HepG2 (cell line): ENCODE results near the gene ARF6. TPM values are rescaled to one million over a fixed set of nuclear protein-coding genes. Genes with fewer than 3 reads are reported as not detected.
"Not testable (repeated sequence)": the region's sequence is repeated elsewhere in the genome, so short reads cannot be mapped to it uniquely, and the experiment has no call there.

Source experiments
- ATAC-seq: fragments of 200-7000 bp; cut with Tn5 transposase; 3 replicates; pipeline ENCODE4 v1.9.1; 2020; ENCODE audit warnings: mild to moderate bottlenecking, moderate library complexity
- BruUV-seq: library from RNA; stranded (reverse); fragments of 400-500 nt; replicated peaks from 2 replicates; lab custom pipeline; 2021; lab: Mats Ljungman, UMichigan
- CTCF ChIA-PET: fragments of 300-600 bp; formaldehyde crosslinking; extraction: SDS; loops from one replicate; lab custom pipeline; 2021; ENCODE audit warnings: low total read pairs, inconsistent platforms, low intra/inter-chr PET ratio; lab: Yijun Ruan, JAX
- POLR2A ChIA-PET: fragments of 350-600 bp; sonication (Branson Sonifier 250); formaldehyde crosslinking; loops from one replicate; lab custom pipeline; 2020; ENCODE audit warnings: antibody characterized with exemption, inconsistent platforms; lab: Yijun Ruan, JAX
- DNase-seq: peaks from one replicate; pipeline ENCODE4 v3.0.0-alpha.2; 2015; ENCODE audit warnings: low spot score
- FAIRE-seq: peaks from 3 replicates; lab custom pipeline; 2011; peaks lifted over from hg19 to GRCh38; lab: Jason Lieb, UNC
- H2AFZ ChIP-seq: one replicate; pipeline ENCODE4 v1.6.1; 2011; ENCODE audit warnings: low read length, inconsistent platforms
- H3K27ac ChIP-seq: fragments of 300-600 bp; 3 replicates; pipeline ENCODE4 v1.8.0; 2011; ENCODE audit warnings: mixed run types, mild to moderate bottlenecking, mixed read lengths, low read length, inconsistent platforms; ENCODE audit not compliant: insufficient read depth; ENCODE audit errors: extremely low read length
- H3K27me3 ChIP-seq, 2 experiments: fragments of 200-600 bp in 1 of 2; 2 replicates in 1 of 2; 3 replicates in 1 of 2; pipeline versions ENCODE4 v1.6.0 to v1.8.0; 2011; ENCODE audit warnings: low read length in 2 of 2, mild to moderate bottlenecking in 2 of 2, moderate library complexity in 2 of 2, inconsistent platforms in 1 of 2; ENCODE audit not compliant: insufficient read depth in 2 of 2, control insufficient read depth in 1 of 2
- H3K36me3 ChIP-seq, 2 experiments: fragments of 200-600 bp in 1 of 2; replicated peaks in 1 of 2; 2 replicates in 1 of 2; 3 replicates in 1 of 2; pipeline versions ENCODE4 v1.5.1 to v1.8.0; 2011; ENCODE audit warnings: low read length in 2 of 2, inconsistent platforms in 1 of 2; ENCODE audit not compliant: insufficient read depth in 2 of 2, control insufficient read depth in 1 of 2
- H3K4me1 ChIP-seq: 2 replicates; pipeline ENCODE4 v1.5.1; 2012; ENCODE audit warnings: low read length, inconsistent platforms; ENCODE audit not compliant: insufficient read depth
- H3K4me2 ChIP-seq: 2 replicates; pipeline ENCODE4 v1.6.0; 2011; ENCODE audit warnings: low read depth, low read length, inconsistent platforms
- H3K4me3 ChIP-seq, 3 experiments: fragments of 200-600 bp in 1 of 3; sonication (generic), shearing (Covaris generic) in 1 of 3; replicated peaks in 1 of 3; 2 replicates each; pipeline ENCODE4 v1.5.1; 2011 to 2016; ENCODE audit warnings: low read length in 3 of 3, inconsistent platforms in 2 of 3, low read depth in 2 of 3, mild to moderate bottlenecking in 2 of 3, control low read depth in 1 of 3, mixed read lengths in 1 of 3; ENCODE audit not compliant: insufficient read depth in 1 of 3
- H3K79me2 ChIP-seq: one replicate; pipeline ENCODE4 v1.6.1; 2011; ENCODE audit warnings: low read length, inconsistent platforms; ENCODE audit not compliant: insufficient read depth
- H3K9ac ChIP-seq: 2 replicates; pipeline ENCODE4 v1.6.0; 2011; ENCODE audit warnings: mild to moderate bottlenecking, low read depth, low read length, inconsistent platforms; ENCODE audit not compliant: insufficient read depth
- H3K9me3 ChIP-seq: 2 replicates; pipeline ENCODE4 v1.5.1; 2012; ENCODE audit warnings: mild to moderate bottlenecking, low read length
- H4K20me1 ChIP-seq: 2 replicates; pipeline ENCODE4 v1.6.0; 2011; ENCODE audit warnings: inconsistent platforms, mild to moderate bottlenecking, low read length, moderate library complexity; ENCODE audit not compliant: insufficient read depth
- CREB1 ChIP-seq, 2 experiments: fragments of 450-650 bp in 1 of 2; IDR thresholded peaks; 2 replicates each; pipeline ENCODE4 v1.6.1; 2016 to 2017; ENCODE audit warnings: control low read depth in 1 of 2, mild to moderate bottlenecking in 1 of 2, missing compliant biosample characterization in 1 of 2, missing genetic modification characterization in 1 of 2
- NR2F6 ChIP-seq, 2 experiments: IDR thresholded peaks; 2 replicates each; pipeline ENCODE4 v1.6.1; 2016; ENCODE audit warnings: antibody characterized with exemption in 1 of 2, mild to moderate bottlenecking in 1 of 2
- PHF21A ChIP-seq: sonication (generic); formaldehyde crosslinking; IDR thresholded peaks from 2 replicates; pipeline ENCODE4 v1.5.0; 2020; ENCODE audit warnings: mild to moderate bottlenecking, missing genetic modification reagents
- RARA ChIP-seq: IDR thresholded peaks from 2 replicates; pipeline ENCODE4 v1.6.1; 2016; ENCODE audit warnings: missing genetic modification reagents, missing compliant biosample characterization
- RXRA ChIP-seq: sonication (generic); formaldehyde crosslinking; IDR thresholded peaks from 2 replicates; pipeline ENCODE4 v1.5.1; 2020; ENCODE audit warnings: missing genetic modification reagents
- SALL1 ChIP-seq: sonication (generic); formaldehyde crosslinking; IDR thresholded peaks from 2 replicates; pipeline ENCODE4 v1.8.0; 2022; ENCODE audit warnings: mild to moderate bottlenecking, missing genetic modification reagents
- SAP130 ChIP-seq: IDR thresholded peaks from 2 replicates; pipeline ENCODE4 v1.6.1; 2016; ENCODE audit warnings: low read depth
- ZMYM2 ChIP-seq: sonication (generic); formaldehyde crosslinking; IDR thresholded peaks from 2 replicates; pipeline ENCODE4 v1.8.0; 2022; ENCODE audit warnings: mild to moderate bottlenecking, missing genetic modification reagents
- ZMYM3 ChIP-seq: sonication (generic); formaldehyde crosslinking; IDR thresholded peaks from 2 replicates; pipeline ENCODE4 v1.5.1; 2020; ENCODE audit warnings: mild to moderate bottlenecking, missing genetic modification reagents
- WGBS: methylation state at CpG from one replicate; pipeline ENCODE4 v1.1.6; 2017; ENCODE audit warnings: low lambda C conversion rate; 5-methylcytosine and 5-hydroxymethylcytosine counted together
- in situ Hi-C: cut with HindIII; loops from 2 replicates; pipeline ENCODE4 v1.10.0; 2017; ENCODE audit warnings: low pct_unique_long_range_greater_than_20kb; ENCODE audit not compliant: extremely low pct_ligation_motif_present
- intact Hi-C: fragments of 100-400 bp; cut with micrococcal nuclease; formaldehyde crosslinking; loops from one replicate; pipeline ENCODE4 v1.10.0; 2022; ENCODE audit not compliant: unreplicated experiment
- polyA plus RNA-seq, 8 experiments: library from polyadenylated mRNA; depleted of rRNA in 3 of 8; stranded (reverse) in 7 of 8; unstranded in 1 of 8; fragments of >200 nt; fragmentation: Illumina TruSeq in 4 of 8; extraction: Trizol in 4 of 8; gene quantifications; 2 replicates each; pipeline versions ENCODE4 v1.2.1 to v1.2.3, GENCODE V29; 2011 to 2016; ENCODE audit warnings: low read depth in 4 of 8, missing spikeins in 1 of 8, mixed read lengths in 1 of 8; ENCODE audit not compliant: insufficient read depth in 1 of 8
- total RNA-seq, 5 experiments: library from RNA; depleted of rRNA; stranded (reverse); fragments of >200 nt; fragmentation: Illumina TruSeq; extraction: Trizol; gene quantifications; 2 replicates each; pipeline ENCODE4 v1.2.3, GENCODE V29; 2016; ENCODE audit warnings: low read depth in 1 of 5
- TF ChIP-seq, protein P1 (sequence below): IDR thresholded peaks from 2 replicates; pipeline ENCODE4 v1.6.1; 2018; ENCODE audit warnings: missing genetic modification reagents, mild to moderate bottlenecking, missing compliant biosample characterization
- TF ChIP-seq, protein P2 (sequence below): IDR thresholded peaks from 2 replicates; pipeline ENCODE4 v1.4.0; 2020; ENCODE audit warnings: mild to moderate bottlenecking, missing genetic modification reagents
- TF ChIP-seq, protein P3 (sequence below): sonication (generic); formaldehyde crosslinking; IDR thresholded peaks from 2 replicates; pipeline ENCODE4 v1.4.0; 2020; ENCODE audit warnings: missing genetic modification reagents, mild to moderate bottlenecking, borderline replicate concordance
- TF ChIP-seq, protein P4 (sequence below): sonication (generic); formaldehyde crosslinking; conservative IDR thresholded peaks from 2 replicates; pipeline ENCODE4 v1.4.0; 2020; ENCODE audit warnings: mild to moderate bottlenecking, missing genetic modification reagents, moderate library complexity

The ARF6 gene
- total and polyA plus RNA-seq, 2 of the 13 experiments (the other 11 are each of a cell fraction or from before 2014, with no cell fraction given) = 12.7 to 31.9 TPM

DNA sequence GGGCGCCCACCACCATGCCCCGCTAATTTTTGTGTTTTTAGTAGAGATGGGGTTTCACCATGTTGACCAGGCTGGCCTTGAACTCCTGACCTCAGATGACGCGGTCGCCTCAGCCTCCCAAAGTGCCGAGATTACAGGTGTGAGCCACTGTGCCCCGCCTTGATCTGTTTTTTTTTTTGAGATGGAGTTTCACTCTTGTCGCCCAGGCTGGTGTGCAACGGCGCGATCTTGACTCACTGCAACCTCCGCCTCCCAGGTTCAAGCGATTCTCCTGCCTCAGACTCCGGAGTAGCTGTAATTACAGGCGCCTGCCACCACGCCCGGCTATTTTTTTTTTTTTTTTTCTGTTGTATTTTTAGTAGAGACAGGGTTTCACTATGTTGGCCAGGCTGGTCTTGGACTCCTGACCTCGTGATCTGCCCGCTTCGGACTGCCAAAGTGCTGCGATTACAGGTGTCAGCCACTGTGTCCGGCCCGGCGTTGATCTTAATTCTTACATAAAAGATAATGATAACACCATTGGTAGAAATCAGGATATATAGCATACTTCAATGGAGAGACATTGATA lies 9.9 kb downstream of the ARF6 start:
- not testable (repeated sequence) for FAIRE-seq
- ATAC-seq (peak; percentile 85), DNase-seq (peak; percentile 62)
- peak; percentile 68 for TF ChIP-seq RARA (CRISPR knock-in tag)
- peak; percentile 28; the same call in 1 of the 2 replicates for TF ChIP-seq SAP130
- TF ChIP-seq ZMYM3 (CRISPR knock-in tag) = peak; percentile 64; the same call in 1 of the 2 replicates
- peak; percentile 54; the same call in 1 of the 2 replicates for TF ChIP-seq NR2F6 (IDR thresholded peaks at IDR 0.05)
- peak; percentile 59; the same call in 1 of the 2 replicates for TF ChIP-seq NR2F6 (CRISPR knock-in tag; IDR thresholded peaks at IDR 0.05)
- TF ChIP-seq PHF21A (CRISPR knock-in tag) = 0 out of 2 replicates have a peak, but pooled peaks have one; percentile 43
- TF ChIP-seq RXRA = peak; percentile 56; the same call in 1 of the 2 replicates
- TF ChIP-seq, protein P1, sequence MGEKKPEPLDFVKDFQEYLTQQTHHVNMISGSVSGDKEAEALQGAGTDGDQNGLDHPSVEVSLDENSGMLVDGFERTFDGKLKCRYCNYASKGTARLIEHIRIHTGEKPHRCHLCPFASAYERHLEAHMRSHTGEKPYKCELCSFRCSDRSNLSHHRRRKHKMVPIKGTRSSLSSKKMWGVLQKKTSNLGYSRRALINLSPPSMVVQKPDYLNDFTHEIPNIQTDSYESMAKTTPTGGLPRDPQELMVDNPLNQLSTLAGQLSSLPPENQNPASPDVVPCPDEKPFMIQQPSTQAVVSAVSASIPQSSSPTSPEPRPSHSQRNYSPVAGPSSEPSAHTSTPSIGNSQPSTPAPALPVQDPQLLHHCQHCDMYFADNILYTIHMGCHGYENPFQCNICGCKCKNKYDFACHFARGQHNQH = 0 out of 2 replicates have a peak, but pooled peaks have one; percentile 23
- peak; percentile 57; the same call in 1 of the 2 replicates for TF ChIP-seq ZMYM2 (CRISPR knock-in tag)
- TF ChIP-seq CREB1 (IDR thresholded peaks at IDR 0.05) = peak; percentile 12; the same call in 1 of the 2 replicates
- TF ChIP-seq CREB1 (CRISPR knock-in tag; IDR thresholded peaks at IDR 0.05) = 0 out of 2 replicates have a peak, but pooled peaks have one; percentile 29
- peak; percentile 15; the same call in 1 of the 2 replicates for TF ChIP-seq SALL1 (CRISPR knock-in tag)
- TF ChIP-seq, protein P2, sequence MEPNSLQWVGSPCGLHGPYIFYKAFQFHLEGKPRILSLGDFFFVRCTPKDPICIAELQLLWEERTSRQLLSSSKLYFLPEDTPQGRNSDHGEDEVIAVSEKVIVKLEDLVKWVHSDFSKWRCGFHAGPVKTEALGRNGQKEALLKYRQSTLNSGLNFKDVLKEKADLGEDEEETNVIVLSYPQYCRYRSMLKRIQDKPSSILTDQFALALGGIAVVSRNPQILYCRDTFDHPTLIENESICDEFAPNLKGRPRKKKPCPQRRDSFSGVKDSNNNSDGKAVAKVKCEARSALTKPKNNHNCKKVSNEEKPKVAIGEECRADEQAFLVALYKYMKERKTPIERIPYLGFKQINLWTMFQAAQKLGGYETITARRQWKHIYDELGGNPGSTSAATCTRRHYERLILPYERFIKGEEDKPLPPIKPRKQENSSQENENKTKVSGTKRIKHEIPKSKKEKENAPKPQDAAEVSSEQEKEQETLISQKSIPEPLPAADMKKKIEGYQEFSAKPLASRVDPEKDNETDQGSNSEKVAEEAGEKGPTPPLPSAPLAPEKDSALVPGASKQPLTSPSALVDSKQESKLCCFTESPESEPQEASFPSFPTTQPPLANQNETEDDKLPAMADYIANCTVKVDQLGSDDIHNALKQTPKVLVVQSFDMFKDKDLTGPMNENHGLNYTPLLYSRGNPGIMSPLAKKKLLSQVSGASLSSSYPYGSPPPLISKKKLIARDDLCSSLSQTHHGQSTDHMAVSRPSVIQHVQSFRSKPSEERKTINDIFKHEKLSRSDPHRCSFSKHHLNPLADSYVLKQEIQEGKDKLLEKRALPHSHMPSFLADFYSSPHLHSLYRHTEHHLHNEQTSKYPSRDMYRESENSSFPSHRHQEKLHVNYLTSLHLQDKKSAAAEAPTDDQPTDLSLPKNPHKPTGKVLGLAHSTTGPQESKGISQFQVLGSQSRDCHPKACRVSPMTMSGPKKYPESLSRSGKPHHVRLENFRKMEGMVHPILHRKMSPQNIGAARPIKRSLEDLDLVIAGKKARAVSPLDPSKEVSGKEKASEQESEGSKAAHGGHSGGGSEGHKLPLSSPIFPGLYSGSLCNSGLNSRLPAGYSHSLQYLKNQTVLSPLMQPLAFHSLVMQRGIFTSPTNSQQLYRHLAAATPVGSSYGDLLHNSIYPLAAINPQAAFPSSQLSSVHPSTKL (CRISPR knock-in tag) = peak; percentile 19; the same call in 1 of the 2 replicates
- TF ChIP-seq, protein P3, sequence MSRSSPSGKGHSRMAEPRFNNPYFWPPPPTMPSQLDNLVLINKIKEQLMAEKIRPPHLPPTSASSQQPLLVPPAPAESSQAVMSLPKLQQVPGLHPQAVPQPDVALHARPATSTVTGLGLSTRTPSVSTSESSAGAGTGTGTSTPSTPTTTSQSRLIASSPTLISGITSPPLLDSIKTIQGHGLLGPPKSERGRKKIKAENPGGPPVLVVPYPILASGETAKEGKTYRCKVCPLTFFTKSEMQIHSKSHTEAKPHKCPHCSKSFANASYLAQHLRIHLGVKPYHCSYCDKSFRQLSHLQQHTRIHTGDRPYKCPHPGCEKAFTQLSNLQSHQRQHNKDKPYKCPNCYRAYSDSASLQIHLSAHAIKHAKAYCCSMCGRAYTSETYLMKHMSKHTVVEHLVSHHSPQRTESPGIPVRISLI (CRISPR knock-in tag) = peak; percentile 88
- TF ChIP-seq, protein P4, sequence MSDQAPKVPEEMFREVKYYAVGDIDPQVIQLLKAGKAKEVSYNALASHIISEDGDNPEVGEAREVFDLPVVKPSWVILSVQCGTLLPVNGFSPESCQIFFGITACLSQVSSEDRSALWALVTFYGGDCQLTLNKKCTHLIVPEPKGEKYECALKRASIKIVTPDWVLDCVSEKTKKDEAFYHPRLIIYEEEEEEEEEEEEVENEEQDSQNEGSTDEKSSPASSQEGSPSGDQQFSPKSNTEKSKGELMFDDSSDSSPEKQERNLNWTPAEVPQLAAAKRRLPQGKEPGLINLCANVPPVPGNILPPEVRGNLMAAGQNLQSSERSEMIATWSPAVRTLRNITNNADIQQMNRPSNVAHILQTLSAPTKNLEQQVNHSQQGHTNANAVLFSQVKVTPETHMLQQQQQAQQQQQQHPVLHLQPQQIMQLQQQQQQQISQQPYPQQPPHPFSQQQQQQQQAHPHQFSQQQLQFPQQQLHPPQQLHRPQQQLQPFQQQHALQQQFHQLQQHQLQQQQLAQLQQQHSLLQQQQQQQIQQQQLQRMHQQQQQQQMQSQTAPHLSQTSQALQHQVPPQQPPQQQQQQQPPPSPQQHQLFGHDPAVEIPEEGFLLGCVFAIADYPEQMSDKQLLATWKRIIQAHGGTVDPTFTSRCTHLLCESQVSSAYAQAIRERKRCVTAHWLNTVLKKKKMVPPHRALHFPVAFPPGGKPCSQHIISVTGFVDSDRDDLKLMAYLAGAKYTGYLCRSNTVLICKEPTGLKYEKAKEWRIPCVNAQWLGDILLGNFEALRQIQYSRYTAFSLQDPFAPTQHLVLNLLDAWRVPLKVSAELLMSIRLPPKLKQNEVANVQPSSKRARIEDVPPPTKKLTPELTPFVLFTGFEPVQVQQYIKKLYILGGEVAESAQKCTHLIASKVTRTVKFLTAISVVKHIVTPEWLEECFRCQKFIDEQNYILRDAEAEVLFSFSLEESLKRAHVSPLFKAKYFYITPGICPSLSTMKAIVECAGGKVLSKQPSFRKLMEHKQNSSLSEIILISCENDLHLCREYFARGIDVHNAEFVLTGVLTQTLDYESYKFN = peak; percentile 24; the same call in 1 of the 2 replicates

More for the DNA sequence above, 9.9 kb downstream of the ARF6 start:
- H3K36me3 ChIP-seq, BruUV-seq, H3K27me3 ChIP-seq, intact Hi-C loops, H4K20me1 ChIP-seq, H2AFZ ChIP-seq, CTCF ChIA-PET, H3K27ac ChIP-seq, H3K9ac ChIP-seq, H3K79me2 ChIP-seq, H3K9me3 ChIP-seq, in situ Hi-C loops: not testable (repeated sequence)
- Histone ChIP-seq H3K4me2 (peak overlapping the region; percentile 69), H3K4me3 (peak overlapping the region; percentile 43 to 48 (median 44); a peak in 5 of 6 replicates), H3K4me1 (peaks cover 38% of the 10 kb centered on the region)
- POLR2A ChIA-PET = interaction anchor here (1.0 kb wide), 2 partner anchors 10 to 50 kb away, joined by 3 to 4 read pairs; partner anchors contain the start of genes ARF6 and NEMF
- WGBS = 6% methylated on average over 23 of the region's 24 CpGs
